ENCODE measurements around the gene NAALADL2.
"Not testable (repeated sequence)": the region's sequence is repeated elsewhere in the genome, so short reads cannot be mapped to it uniquely, and the experiment has no call there.

NAALADL2 gene

DNA sequence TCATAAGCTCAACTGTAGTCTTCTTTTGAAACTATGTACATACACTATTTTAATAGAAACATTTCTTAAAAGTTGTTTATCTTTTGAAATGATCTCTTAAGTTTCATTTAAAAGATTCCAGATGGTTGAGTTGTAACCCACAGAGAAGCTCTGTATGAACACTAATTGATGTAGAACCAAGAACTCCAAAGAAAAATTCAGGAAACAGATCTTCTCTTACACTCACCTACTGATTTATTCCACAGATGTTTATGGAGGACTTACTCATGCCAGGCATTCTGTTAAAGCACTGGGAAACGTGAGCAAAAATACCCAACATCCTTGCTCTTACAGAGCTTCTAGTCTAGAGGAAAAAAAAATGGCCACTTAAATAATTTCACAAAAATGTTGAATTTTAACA, 551.1 kb downstream of the NAALADL2 start:
- Histone ChIP-seq H3K36me3 (ENCODE audit: control insufficient read depth, insufficient read depth, low read length, severe bottlenecking) (no peaks in the 10 kb centered on the region), H3K4me1 (ENCODE audit: control insufficient read depth, insufficient read depth, low read length) (peaks cover 9% of the 10 kb centered on the region), H3K4me3 (ENCODE audit: low read length) (no peak overlapping the region), H3K9me3 (ENCODE audit: control insufficient read depth, low read length) (no peaks in the 10 kb centered on the region), H3K27me3 (replicated peaks; ENCODE audit: control insufficient read depth, insufficient read depth, low read length) (no peaks in the 10 kb centered on the region), H3K9ac (ENCODE audit: low read length) (no peak overlapping the region)
- DNase-seq (ENCODE audit: low read depth): peak; percentile 75

DNA sequence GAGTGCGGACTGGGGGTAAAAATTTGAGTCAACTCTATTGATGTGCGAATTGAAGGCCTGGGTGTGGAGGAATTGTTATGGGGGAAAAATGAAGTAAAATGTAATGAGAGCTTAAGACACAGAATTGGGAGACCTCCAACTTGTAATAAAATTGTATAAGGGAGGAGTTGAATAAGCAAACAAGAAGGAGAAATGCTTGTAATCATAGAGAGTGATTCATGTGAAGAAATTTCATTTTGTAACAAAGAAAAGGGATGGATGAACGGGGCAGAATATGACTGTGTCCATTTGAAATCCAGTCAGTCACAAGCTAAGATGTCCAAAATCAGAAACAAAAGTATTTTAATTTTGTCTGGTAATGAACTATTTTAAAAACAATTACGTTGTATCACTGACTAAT, 552.3 kb downstream of the NAALADL2 start:
- Histone ChIP-seq H3K4me1 (ENCODE audit: control insufficient read depth, insufficient read depth, low read length) (peaks cover 9% of the 10 kb centered on the region), H3K27me3 (replicated peaks; ENCODE audit: control insufficient read depth, insufficient read depth, low read length) (no peaks in the 10 kb centered on the region), H3K9ac (ENCODE audit: low read length) (no peak overlapping the region), H3K9me3 (ENCODE audit: control insufficient read depth, low read length) (no peaks in the 10 kb centered on the region), H3K36me3 (ENCODE audit: control insufficient read depth, insufficient read depth, low read length, severe bottlenecking) (no peaks in the 10 kb centered on the region), H3K4me3 (ENCODE audit: low read length) (no peak overlapping the region)
- peak; percentile 75 for DNase-seq (ENCODE audit: low read depth)

DNA sequence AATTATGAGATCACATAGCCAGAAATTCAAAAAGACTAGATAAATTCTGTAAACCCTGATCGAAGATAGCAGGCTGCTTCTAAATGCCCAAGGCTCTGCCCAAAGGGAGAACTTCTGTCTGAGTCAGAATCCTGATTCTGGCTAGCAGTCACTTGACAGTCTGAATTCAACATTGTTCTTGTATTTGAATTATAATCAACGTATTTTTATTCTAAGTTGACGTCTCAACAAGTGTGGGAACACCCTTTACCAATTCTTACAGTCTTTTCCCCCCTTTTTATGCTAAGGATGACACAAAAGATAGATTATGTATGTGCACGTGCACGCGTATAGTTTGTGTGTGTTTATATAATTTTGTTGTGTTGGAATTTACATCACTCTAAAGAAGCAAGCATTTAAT, 552.8 kb downstream of the NAALADL2 start:
- no peak overlapping the region for H3K9ac ChIP-seq (ENCODE audit: low read length)
- no peaks in the 10 kb centered on the region for H3K36me3 ChIP-seq (ENCODE audit: control insufficient read depth, insufficient read depth, low read length, severe bottlenecking)
- peak; percentile 38 for DNase-seq (ENCODE audit: low read depth)
- no peaks in the 10 kb centered on the region for H3K9me3 ChIP-seq (ENCODE audit: control insufficient read depth, low read length)
- H3K4me1 ChIP-seq (ENCODE audit: control insufficient read depth, insufficient read depth, low read length): peaks cover 9% of the 10 kb centered on the region
- H3K27me3 ChIP-seq (replicated peaks; ENCODE audit: control insufficient read depth, insufficient read depth, low read length): no peaks in the 10 kb centered on the region
- H3K4me3 ChIP-seq (ENCODE audit: low read length): no peak overlapping the region

DNA sequence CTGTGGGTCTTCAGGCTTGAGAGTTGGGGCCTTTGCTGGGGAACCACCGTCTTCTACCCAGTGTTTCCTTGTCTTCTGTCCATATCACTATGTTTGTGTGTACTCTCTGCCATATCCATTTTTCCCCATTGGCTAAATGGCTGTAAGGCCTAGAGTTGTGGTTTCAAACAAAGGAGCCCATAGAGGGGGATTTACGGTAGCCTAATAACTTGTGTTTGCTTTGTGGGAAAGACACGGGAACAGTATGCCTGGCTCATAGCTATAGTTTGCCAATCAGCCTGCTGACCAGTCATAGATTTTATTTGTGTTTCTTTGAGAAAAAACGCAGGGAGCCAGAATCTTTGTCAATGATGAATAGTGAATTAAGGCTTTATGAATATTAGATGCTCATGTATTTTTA, 554.8 kb downstream of the NAALADL2 start:
- Histone ChIP-seq H3K9ac (ENCODE audit: low read length) (no peak overlapping the region), H3K36me3 (ENCODE audit: control insufficient read depth, insufficient read depth, low read length, severe bottlenecking) (no peaks in the 10 kb centered on the region), H3K4me1 (ENCODE audit: control insufficient read depth, insufficient read depth, low read length) (peaks cover 9% of the 10 kb centered on the region), H3K4me3 (ENCODE audit: low read length) (no peak overlapping the region), H3K27me3 (replicated peaks; ENCODE audit: control insufficient read depth, insufficient read depth, low read length) (no peaks in the 10 kb centered on the region), H3K9me3 (ENCODE audit: control insufficient read depth, low read length) (no peaks in the 10 kb centered on the region)
- DNase-seq (ENCODE audit: low read depth): no peak

DNA sequence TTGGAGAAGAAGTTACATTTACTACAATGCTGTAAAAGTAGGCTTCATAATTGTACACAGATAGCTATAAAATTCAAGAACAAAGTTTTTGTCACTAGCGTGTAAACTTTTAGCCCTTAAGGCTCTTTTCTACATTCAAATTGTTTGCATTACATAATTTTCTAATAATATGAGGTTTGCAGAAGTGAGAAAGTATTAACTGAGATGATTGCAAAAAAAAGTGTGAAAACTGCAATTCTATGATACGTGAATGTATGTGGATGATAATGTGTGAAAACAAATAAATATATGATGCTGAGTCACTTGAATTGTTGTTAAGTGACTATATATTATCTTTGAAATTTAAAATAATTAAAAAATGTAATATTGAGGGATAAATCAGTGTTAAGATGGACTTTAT, 557.5 kb downstream of the NAALADL2 start:
- DNase-seq (ENCODE audit: low read depth): no peak
- Histone ChIP-seq H3K4me3 (ENCODE audit: low read length) (no peak overlapping the region), H3K9ac (ENCODE audit: low read length) (no peak overlapping the region), H3K27me3 (replicated peaks; ENCODE audit: control insufficient read depth, insufficient read depth, low read length) (no peaks in the 10 kb centered on the region), H3K4me1 (ENCODE audit: control insufficient read depth, insufficient read depth, low read length) (peaks cover 9% of the 10 kb centered on the region), H3K36me3 (ENCODE audit: control insufficient read depth, insufficient read depth, low read length, severe bottlenecking) (no peaks in the 10 kb centered on the region), H3K9me3 (ENCODE audit: control insufficient read depth, low read length) (no peaks in the 10 kb centered on the region)

DNA sequence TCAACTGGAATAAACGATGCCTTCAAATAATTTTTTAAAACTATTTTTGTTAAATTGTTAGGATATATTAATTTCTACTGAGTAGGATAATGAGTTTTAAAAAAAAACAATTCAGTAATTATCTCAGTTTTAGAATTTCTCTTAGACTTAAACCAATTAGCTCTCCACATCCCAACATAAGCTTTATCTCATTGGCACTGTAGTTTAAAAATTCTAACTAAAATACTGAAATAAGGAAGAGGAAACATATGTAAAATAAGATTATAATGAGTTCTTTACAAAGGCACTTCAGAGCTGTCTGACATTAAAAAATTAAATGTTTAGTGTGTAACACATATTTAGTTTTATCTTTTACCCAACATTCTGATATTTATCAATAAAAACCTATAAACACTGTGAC, 558.3 kb downstream of the NAALADL2 start:
- DNase-seq (ENCODE audit: low read depth): no peak
- Histone ChIP-seq H3K4me3 (ENCODE audit: low read length) (no peak overlapping the region), H3K9me3 (ENCODE audit: control insufficient read depth, low read length) (no peaks in the 10 kb centered on the region), H3K36me3 (ENCODE audit: control insufficient read depth, insufficient read depth, low read length, severe bottlenecking) (no peaks in the 10 kb centered on the region), H3K9ac (ENCODE audit: low read length) (no peak overlapping the region), H3K4me1 (ENCODE audit: control insufficient read depth, insufficient read depth, low read length) (peaks cover 7% of the 10 kb centered on the region), H3K27me3 (replicated peaks; ENCODE audit: control insufficient read depth, insufficient read depth, low read length) (no peaks in the 10 kb centered on the region)

DNA sequence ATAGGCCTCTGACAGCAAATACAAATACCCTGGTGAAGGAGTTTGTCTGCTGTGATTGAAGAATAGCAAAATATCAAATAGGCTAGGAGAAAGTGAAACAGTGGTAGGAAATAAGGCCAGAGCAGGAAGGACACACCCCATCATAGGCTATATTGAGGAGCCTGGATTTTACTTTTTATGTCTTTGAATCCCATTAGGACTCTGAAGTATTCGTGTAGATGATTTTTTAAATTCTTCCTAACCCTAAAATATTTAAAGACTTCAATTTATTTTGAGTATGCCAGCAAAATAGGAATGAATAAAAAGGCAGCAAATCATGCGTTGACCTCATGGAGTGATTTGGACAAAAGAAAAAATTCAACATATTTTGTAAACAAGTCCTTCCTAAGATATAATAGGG, 562.8 kb downstream of the NAALADL2 start:
- Histone ChIP-seq H3K4me1 (ENCODE audit: control insufficient read depth, insufficient read depth, low read length) (peaks cover 7% of the 10 kb centered on the region), H3K4me3 (ENCODE audit: low read length) (no peak overlapping the region), H3K9ac (ENCODE audit: low read length) (no peak overlapping the region), H3K9me3 (ENCODE audit: control insufficient read depth, low read length) (no peaks in the 10 kb centered on the region), H3K36me3 (ENCODE audit: control insufficient read depth, insufficient read depth, low read length, severe bottlenecking) (no peaks in the 10 kb centered on the region), H3K27me3 (replicated peaks; ENCODE audit: control insufficient read depth, insufficient read depth, low read length) (no peaks in the 10 kb centered on the region)
- peak; percentile 20 for DNase-seq (ENCODE audit: low read depth)

DNA sequence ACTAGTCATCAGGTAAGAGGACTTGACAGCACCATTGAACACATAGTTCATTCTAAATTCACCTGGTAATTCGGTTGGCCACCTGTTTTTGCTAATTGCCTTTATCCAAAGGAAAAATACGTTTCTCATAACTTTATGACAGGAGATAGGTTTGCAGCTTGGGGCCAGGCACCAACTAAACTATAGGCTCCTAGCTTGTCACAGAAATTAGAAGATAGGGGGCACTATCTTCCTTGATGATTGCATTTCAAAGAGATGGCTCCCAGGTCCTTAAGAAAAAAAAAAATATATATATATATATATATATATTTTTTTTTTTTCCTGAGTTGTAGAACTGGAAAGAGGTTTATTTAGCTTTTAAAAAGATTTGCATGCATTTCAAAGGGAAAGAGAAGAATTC, 563.6 kb downstream of the NAALADL2 start:
- DNase-seq (ENCODE audit: low read depth): no peak

DNA sequence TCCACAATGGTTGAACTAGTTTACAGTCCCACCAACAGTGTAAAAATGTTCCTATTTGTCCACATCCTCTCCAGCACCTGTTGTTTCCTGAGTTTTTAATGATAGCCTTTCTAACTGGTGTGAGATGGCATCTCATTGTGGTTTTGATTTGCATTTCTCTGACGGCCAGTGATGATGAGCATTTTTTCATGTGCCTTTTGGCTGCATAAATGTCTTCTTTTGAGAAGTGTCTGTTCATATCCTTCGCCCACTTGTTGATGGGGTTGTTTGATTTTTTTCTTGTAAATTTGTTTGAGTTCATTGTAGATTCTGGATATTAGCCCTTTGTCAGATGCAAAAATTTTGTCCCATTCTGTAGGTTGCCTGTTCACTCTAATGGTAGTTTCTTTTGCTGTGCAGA, 564.7 kb downstream of the NAALADL2 start:
- H3K36me3 ChIP-seq (ENCODE audit: control insufficient read depth, insufficient read depth, low read length, severe bottlenecking); H3K9me3 ChIP-seq (ENCODE audit: control insufficient read depth, low read length): not testable (repeated sequence)

More for the DNA sequence above, 563.6 kb downstream of the NAALADL2 start:
- no peaks in the 10 kb centered on the region for H3K9me3 ChIP-seq (ENCODE audit: control insufficient read depth, low read length)
- H3K4me3 ChIP-seq (ENCODE audit: low read length): no peak overlapping the region
- no peaks in the 10 kb centered on the region for H3K27me3 ChIP-seq (replicated peaks; ENCODE audit: control insufficient read depth, insufficient read depth, low read length)
- H3K36me3 ChIP-seq (ENCODE audit: control insufficient read depth, insufficient read depth, low read length, severe bottlenecking): no peaks in the 10 kb centered on the region
- no peak overlapping the region for H3K9ac ChIP-seq (ENCODE audit: low read length)
- peaks cover 7% of the 10 kb centered on the region for H3K4me1 ChIP-seq (ENCODE audit: control insufficient read depth, insufficient read depth, low read length)

DNA sequence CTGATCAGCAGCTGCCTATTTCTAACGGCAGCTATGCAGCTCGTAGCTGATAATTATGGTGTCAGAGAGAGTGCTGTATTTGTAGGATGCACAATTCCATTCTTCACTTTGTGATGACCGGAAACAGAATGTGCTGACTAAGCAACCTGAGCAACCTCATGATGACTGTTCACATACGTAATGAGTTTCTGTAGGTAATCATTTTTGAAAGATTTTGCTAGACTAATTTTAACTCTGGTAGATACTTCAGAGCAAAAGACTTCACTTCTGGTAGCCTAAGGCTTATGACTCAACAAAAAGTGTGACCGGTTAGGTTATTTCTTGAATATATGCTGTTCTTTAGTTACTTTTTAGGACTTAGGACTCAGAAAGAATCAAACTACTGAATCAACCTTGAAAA, 567.7 kb downstream of the NAALADL2 start:
- Histone ChIP-seq H3K9me3 (ENCODE audit: control insufficient read depth, low read length) (no peaks in the 10 kb centered on the region), H3K9ac (ENCODE audit: low read length) (no peak overlapping the region), H3K36me3 (ENCODE audit: control insufficient read depth, insufficient read depth, low read length, severe bottlenecking) (no peaks in the 10 kb centered on the region), H3K4me1 (ENCODE audit: control insufficient read depth, insufficient read depth, low read length) (peaks cover 2% of the 10 kb centered on the region), H3K4me3 (ENCODE audit: low read length) (no peak overlapping the region), H3K27me3 (replicated peaks; ENCODE audit: control insufficient read depth, insufficient read depth, low read length) (no peaks in the 10 kb centered on the region)
- peak; percentile 36 for DNase-seq (ENCODE audit: low read depth)

More for the DNA sequence above, 564.7 kb downstream of the NAALADL2 start:
- not testable (repeated sequence) for H3K27me3 ChIP-seq (replicated peaks; ENCODE audit: control insufficient read depth, insufficient read depth, low read length); H3K9ac ChIP-seq (ENCODE audit: low read length); DNase-seq (ENCODE audit: low read depth); H3K4me1 ChIP-seq (ENCODE audit: control insufficient read depth, insufficient read depth, low read length); H3K4me3 ChIP-seq (ENCODE audit: low read length)

DNA sequence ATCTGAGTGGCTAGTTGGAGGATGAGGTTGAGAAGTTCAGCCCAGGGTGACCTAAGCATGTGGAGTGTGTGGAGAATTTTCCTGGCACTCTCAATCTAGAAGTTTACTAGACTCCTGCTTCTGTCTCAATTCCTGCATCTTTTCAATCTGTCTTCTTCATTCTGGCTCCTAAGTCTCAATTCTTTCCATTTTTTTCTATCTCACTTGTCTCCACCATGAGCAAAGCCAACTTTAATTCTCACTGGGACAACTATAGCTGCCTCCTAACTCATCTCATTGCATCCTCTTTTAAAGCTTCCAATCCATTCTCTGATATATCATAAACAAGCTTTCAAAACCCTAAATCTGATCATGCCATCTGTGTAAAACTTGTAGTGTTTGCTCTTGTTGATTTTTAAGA, 569.3 kb downstream of the NAALADL2 start:
- Histone ChIP-seq H3K4me1 (ENCODE audit: control insufficient read depth, insufficient read depth, low read length) (peaks cover 17% of the 10 kb centered on the region), H3K4me3 (ENCODE audit: low read length) (no peak overlapping the region), H3K9ac (ENCODE audit: low read length) (no peak overlapping the region), H3K9me3 (ENCODE audit: control insufficient read depth, low read length) (no peaks in the 10 kb centered on the region), H3K36me3 (ENCODE audit: control insufficient read depth, insufficient read depth, low read length, severe bottlenecking) (no peaks in the 10 kb centered on the region), H3K27me3 (replicated peaks; ENCODE audit: control insufficient read depth, insufficient read depth, low read length) (no peaks in the 10 kb centered on the region)
- no peak for DNase-seq (ENCODE audit: low read depth)

DNA sequence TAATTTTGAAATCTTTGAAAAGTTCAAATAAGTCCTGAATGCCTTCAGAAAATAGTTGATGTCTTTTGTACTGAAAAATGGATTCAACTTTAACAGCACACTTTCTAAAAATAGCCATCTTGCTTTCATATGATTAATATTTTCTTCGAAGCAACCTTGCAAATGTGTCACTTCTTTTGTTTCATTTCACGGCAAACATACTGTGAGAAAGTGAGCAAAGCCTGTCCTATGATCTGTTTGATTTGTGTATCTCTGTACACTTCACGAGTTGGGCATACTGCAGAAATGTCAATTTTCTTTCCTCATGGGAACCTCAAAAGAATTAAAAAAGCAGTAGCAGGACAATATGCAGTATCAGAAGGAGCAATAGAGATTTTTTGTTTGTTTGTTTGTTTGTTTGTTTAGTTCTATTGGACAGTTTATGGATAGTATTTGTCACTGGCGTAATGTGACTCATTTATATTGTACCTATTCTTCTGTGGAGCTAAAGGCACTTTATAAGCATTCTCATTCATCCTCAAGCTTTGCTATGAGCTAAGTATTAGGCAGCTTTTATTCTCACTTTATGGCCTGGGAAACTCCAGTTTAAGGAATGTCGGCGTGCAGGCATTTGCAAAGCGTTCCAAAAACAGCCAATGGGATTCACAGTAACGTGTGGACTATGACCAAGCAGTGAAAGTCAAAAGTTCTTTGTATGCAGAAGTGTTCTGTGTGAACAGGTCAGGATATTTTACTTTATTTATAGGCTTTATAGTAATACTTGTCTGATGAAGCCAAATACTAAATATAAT, 572.0 kb downstream of the NAALADL2 start:
- H3K4me1 ChIP-seq (ENCODE audit: control insufficient read depth, insufficient read depth, low read length): peaks cover 17% of the 10 kb centered on the region
- no peaks in the 10 kb centered on the region for H3K27me3 ChIP-seq (replicated peaks; ENCODE audit: control insufficient read depth, insufficient read depth, low read length)
- H3K9ac ChIP-seq (ENCODE audit: low read length): no peak overlapping the region
- H3K4me3 ChIP-seq (ENCODE audit: low read length): no peak overlapping the region
- no peak for DNase-seq (ENCODE audit: low read depth)
- no peaks in the 10 kb centered on the region for H3K9me3 ChIP-seq (ENCODE audit: control insufficient read depth, low read length)
- H3K36me3 ChIP-seq (ENCODE audit: control insufficient read depth, insufficient read depth, low read length, severe bottlenecking): no peaks in the 10 kb centered on the region

Measured in adipocyte (in vitro differentiated cells).